Epithelial cell of proximal tubule (primary cell): ENCODE measurements around the gene CLEC17A. TPM values are rescaled to one million over a fixed set of nuclear protein-coding genes. Genes with fewer than 3 reads are reported as not detected.
A peak's percentile ranks its signal among the peaks of the same experiment; 100 is the strongest.
"Not testable (repeated sequence)": the region's sequence is repeated elsewhere in the genome, so short reads cannot be mapped to it uniquely, and the experiment has no call there.

Experiments
- DNase-seq: peaks from one replicate; pipeline ENCODE4 v3.0.0-alpha.2; 2011; ENCODE audit warnings: low read depth
- H3K4me3 ChIP-seq: 2 replicates; pipeline ENCODE4 v1.5.1; 2011; ENCODE audit warnings: low read depth, mild to moderate bottlenecking, low read length
- total RNA-seq: library from RNA; depleted of rRNA; stranded (reverse); fragments of >200 nt; gene quantifications from 2 replicates; pipeline ENCODE4 v1.2.3, GENCODE V29; 2015
- TF ChIP-seq, protein P1 (sequence below): conservative IDR thresholded peaks from 2 replicates; pipeline ENCODE4 v1.5.1; 2012; ENCODE audit warnings: low read depth, mild to moderate bottlenecking, low read length

The CLEC17A gene
- total RNA-seq, 1 donor from 2014 or later: not detected

DNA sequence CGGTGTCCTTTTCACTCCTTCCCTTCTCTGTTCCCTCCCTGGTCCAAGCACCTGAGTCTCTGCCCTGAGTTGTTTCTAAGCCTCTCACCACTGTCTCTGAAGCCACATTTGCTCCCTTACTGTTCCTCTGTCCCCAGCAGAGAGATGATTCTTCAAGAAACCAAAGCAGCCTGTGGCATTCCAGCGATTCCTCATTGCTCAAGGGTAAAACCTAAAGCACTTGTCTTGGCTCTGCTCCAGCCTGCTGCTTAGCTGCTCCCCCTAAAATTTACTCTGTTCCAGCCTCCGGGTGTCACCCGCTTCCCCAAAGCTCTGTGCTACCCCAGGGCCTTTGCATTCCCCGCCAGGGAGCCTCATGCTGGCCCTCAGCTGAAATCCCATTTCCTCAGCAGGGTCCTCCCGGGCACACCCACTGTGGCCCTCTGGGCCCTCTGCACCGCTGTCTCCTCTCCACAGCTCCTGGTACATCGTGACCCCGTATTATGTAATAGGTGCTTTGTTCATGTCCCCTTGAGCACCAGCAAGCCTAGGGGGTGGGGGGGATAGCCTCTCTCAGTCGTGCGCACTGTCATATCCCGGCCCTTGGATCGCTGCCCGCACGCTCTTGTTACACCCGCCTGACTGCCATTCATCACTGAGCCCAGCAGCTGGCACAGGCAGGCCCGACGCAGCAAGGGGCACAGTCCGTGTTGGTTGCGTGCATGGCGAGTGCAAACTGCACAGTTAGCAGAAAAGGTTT lies 37.7 kb upstream of the CLEC17A start:
- no peak for DNase-seq
- H3K4me3 ChIP-seq: peak overlapping the region; percentile 11
- TF ChIP-seq, protein P1, sequence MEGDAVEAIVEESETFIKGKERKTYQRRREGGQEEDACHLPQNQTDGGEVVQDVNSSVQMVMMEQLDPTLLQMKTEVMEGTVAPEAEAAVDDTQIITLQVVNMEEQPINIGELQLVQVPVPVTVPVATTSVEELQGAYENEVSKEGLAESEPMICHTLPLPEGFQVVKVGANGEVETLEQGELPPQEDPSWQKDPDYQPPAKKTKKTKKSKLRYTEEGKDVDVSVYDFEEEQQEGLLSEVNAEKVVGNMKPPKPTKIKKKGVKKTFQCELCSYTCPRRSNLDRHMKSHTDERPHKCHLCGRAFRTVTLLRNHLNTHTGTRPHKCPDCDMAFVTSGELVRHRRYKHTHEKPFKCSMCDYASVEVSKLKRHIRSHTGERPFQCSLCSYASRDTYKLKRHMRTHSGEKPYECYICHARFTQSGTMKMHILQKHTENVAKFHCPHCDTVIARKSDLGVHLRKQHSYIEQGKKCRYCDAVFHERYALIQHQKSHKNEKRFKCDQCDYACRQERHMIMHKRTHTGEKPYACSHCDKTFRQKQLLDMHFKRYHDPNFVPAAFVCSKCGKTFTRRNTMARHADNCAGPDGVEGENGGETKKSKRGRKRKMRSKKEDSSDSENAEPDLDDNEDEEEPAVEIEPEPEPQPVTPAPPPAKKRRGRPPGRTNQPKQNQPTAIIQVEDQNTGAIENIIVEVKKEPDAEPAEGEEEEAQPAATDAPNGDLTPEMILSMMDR: no peak

DNA sequence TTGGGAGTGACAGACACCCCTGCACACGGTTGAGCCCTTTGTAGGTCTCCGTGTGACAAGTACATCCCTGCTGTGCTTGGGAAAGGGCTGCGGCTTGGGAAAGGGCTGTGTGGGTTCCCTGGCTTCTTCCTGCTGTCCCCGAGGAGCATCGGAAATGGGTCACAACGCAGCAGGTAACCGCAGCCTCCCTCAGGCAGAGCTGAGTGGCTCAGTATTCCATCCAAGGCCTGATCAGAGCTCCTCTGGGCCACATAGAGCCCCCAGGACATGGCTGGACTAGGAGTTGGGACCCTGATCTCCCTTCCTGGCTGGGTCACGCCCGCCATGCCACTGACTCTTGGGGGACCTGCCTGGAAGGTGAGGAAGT lies 37.2 kb upstream of the CLEC17A start:
- TF ChIP-seq, protein P1: no peak
- peak overlapping the region; percentile 11 for H3K4me3 ChIP-seq
- DNase-seq: no peak

DNA sequence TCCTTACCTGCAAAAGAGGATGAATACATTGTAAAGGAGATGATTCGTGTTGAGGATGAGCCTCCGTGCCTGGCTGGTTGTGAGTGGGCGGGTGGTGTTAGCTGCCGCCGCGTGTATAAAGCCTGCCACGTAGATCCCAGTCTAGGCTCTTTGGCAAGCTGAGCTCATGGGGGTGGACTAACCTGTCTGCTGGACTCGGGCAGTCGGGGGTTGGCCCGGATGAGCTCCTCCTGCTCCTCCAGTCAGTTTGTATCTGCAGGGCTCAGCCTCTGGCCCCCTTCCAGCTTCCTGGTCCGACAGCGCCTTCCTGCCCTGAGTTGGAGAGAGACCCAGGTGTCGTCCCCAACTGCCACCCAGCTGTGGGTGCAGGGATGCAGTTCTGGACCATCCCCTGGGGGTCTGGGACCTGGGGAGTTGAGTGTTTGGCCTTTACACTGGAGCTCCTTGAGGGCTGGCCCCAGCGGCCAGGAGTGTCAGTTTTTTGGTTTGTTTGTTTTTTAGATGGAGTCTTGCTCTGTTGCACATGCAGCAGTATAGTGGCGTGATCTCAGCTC lies 32.6 kb upstream of the CLEC17A start:
- no peak for DNase-seq
- H3K4me3 ChIP-seq: no peak overlapping the region
- TF ChIP-seq, protein P1: no peak

DNA sequence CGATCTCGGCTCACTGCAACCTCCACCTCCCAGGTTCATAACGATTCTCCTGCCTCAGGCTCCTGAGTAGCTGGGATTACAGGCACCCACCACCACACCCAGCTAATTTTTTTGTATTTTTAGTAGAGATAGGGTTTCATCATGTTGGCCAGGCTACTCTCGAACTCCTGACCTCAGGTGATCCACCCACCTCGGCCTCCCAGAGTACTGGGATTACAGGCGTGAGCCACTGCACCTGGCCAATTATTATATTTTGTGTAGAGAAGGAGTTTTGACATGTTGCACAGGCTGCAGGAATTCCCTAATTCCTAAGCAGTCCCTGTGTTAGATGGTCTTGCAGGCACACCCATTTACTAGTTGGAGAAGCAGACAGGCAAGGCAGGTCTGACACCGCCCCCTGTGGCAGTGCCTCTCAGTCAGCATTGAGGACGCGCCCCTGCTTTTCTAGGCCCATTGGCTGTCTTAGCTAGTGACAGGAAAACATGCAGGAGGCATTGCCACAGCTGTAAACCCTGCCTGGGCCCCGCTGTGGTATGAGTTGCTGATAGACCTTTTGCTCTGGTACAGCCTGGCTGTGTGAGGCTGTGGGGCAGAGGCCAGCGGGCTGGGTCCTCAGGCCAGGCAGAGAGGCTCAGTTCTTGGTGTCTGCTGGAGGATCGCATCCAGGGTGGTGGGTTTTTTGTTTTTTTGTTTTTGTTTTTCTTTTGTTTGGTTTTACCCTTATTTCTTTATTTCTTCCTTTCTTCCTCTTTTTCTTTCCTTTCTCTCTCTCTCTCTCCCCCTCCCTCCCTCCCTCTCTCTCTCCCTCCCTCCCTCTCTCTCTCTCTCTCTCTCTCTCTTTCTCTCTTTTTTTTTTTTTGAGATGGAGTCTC lies 31.5 kb upstream of the CLEC17A start:
- DNase-seq, H3K4me3 ChIP-seq: not testable (repeated sequence)
- TF ChIP-seq, protein P1: peak; percentile 38

DNA sequence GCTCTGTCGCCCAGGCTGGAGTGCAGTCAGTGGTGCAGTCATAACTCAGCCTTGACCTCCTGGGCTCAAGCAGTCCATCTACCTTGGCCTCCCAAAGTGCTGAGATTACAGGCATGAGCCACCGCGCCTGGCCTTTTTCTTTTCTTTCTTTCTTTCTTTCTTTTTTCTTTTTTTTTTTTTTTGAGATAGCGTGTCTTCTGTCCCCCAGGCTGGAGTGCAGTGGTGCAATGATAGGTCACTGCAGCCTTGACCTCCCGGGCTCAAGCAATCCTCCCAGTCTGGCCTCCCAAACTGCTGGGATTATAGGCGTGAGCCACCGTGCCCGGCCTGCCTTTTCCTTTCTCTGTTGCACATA lies 30.9 kb upstream of the CLEC17A start:
- not testable (repeated sequence) for H3K4me3 ChIP-seq, DNase-seq

DNA sequence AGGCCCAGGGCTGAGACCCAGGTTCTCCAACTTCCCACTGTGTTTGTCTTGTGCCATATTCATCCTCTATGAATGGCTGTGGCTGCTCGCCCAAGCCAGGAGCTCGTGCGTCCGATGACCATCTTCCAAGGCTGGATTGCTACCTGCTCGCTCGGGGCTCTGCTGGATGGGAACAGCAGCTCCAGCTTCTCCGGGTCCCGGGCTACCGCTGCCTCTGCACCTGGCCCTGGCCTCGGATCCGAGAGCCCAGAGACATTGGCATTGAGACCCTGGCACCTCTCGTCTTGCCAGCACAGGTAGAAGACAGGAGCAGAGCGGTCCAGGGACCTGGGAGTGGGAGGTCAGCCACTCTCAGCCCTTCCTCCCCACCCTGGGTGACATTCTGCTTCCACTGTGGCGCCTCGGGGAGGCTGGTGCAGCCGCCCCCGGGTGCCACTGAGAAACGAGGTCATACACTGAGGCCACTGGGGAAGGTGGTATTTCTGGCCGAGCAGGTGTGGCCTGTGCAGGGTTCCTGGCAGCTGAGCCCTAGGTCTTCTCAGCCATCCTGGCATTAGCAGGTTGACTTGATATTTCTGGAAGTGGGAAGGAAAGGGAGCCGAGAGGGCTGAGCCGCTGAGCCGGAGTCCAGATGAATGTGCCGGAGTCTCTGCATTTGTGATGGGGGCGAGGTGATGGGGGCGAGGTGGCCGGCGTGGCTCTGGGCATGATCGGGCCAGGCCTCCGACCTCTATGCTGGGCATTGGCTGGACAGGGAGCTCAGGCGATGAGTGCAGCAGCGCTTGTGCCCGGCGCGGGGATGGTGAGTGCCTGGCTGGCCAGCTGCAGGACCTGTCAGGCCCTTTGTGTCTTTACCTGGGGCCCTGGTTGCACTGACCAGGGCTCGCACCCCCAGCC lies 29.6 kb upstream of the CLEC17A start:
- TF ChIP-seq, protein P1: no peak
- H3K4me3 ChIP-seq: no peak overlapping the region
- DNase-seq: no peak

DNA sequence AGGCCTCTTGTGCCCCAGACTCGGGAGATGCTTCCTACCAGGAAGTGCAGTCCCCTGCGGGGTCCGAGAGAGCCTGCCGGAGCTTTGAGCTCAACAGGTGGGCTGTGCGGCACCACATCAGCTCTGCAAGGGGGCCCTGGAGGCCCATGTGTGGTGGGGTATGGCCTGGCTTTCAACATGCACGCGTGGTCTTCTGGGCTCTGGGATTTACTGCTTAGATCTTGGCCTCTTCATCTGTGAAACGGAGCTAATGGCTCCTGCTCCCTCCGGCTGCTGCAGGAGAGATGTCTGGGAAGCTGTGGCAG lies 29.0 kb upstream of the CLEC17A start:
- TF ChIP-seq, protein P1: no peak

More for the DNA sequence above, 29.0 kb upstream of the CLEC17A start:
- no peak overlapping the region for H3K4me3 ChIP-seq
- no peak for DNase-seq
